T-helper 2 cell (primary cell): Measurements from ENCODE around the gene MUC20.

Experiments
- DNase-seq, 5 experiments: peaks; one replicate each; pipeline versions ENCODE4 v3.0.0 to v3.0.0-alpha.2; 2012 to 2022

Gene MUC20

DNA sequence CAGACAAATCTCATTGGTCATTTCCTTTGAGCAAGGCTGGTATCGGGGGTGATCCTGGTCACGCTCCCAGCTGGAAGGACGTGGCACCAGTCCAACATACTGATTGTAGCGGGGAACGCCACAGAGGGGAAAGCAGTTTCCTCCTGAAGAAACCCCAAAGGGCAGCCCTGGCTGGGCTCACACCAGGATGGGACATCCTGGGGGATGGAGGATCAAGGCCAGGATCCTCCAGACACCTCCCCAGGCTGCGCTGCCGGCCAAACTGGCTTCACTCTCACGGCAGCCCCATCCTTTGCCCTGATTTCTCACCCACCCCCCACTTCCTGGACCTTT is 36.6 kb downstream of the MUC20 start:
- DNase-seq: no peak

DNA sequence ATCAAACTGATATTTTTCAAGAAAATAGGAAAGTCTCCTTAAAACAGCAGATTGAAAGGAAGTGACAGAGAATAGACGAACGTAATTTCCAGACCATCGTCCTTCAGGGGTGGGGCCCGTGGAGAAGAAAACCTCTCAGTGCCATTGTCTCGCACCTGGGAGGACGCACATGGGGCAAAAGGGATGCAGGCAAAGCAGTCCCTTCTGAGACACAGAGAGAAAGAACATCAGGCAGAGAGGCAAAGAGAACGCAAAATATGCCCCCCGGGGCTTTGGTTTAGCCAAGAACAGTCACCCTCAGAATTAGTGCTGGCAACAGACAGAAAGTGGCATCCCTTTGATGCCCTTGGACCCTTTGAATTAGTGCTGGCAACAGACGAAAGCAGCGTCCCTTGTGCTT is 37.0 kb downstream of the MUC20 start:
- DNase-seq: no peak

DNA sequence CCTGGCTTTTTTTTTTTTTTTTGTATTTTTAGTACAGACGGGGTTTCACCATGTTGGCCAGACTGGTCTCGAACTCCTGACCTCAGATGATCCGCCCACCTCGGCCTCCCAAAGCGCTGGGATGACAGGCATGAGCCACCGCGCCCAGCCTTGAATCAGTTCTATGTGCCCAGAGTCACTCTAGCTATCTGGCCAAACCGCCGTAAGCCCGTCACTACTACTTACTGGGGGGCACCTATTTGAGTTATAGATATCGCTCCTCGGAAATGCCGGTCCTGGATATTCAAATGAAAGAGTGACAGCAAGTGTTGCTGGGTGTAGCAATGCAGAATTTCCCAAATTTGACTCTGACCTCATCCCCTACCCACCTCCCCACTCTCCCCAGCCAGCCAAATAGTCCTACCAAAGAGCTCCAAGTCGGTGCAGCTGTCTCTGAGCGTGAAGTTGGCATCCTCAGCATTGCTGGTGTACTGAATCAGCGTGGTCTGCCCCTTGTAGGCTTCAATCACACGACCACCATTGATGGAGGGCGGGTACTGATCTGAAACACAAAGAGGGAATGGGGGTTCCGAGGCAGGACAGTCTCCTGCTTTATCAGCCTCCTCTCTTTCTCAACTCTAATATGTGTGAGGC is 38.1 kb downstream of the MUC20 start:
- no peak for DNase-seq

DNA sequence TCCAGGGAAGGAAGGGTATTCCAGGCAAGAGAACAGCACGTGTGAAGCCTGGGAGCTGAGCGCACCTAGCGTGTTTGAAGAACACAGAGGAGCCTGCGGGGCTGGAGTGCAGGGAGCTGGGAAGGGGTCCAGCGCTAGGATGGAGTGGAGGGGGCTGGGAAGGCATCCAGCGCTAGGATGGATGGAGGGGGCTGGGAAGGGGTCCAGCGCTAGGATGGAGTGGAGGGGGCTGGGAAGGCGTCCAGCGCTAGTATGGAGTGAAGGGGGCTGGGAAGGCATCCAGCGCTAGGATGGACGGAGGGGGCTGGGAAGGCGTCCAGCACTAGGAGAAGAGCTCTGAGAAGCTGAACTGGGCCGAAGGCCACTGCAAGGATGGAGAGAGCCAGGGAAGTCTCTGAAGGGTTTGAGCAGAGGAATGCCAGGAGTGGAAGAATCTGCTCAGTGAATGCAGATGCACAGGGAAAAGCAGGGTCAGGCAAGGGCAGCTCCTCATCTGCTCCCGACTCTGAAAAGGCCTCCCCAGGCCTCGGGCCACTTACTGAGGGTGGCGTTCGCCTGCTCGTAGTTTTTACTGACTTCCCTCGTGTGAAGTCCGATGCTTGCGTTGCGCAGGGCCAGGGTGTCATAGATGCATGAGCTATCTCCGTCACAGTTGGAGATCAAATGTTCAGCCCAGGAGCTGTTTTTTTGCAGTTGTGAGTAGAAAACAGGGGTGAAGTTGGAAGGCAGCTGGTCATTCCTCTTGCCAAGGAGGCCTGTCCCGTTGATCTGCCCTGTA is 39.8 kb downstream of the MUC20 start:
- DNase-seq: no peak

DNA sequence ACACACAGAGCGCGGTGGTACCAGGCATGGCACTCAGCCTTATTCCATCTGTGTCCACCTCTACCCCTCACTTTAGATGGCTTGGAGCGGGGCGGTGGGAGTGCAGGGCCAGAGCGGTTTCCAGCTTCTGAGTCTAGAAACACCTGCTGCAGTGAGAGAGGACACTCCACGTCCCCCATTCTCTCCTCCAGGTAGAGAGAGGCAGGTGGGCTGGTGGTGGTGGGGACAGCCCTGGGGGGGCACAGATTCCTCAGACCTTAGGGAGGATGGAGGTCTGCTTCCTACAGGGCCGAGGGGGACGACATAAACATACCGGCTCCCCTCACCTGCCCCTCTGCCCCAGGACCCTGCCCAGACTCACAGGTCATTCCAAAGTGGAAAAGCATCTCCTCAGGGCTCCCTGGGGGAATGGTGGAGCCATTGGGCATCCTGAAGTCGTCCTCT is 40.4 kb downstream of the MUC20 start:
- no peak for DNase-seq

DNA sequence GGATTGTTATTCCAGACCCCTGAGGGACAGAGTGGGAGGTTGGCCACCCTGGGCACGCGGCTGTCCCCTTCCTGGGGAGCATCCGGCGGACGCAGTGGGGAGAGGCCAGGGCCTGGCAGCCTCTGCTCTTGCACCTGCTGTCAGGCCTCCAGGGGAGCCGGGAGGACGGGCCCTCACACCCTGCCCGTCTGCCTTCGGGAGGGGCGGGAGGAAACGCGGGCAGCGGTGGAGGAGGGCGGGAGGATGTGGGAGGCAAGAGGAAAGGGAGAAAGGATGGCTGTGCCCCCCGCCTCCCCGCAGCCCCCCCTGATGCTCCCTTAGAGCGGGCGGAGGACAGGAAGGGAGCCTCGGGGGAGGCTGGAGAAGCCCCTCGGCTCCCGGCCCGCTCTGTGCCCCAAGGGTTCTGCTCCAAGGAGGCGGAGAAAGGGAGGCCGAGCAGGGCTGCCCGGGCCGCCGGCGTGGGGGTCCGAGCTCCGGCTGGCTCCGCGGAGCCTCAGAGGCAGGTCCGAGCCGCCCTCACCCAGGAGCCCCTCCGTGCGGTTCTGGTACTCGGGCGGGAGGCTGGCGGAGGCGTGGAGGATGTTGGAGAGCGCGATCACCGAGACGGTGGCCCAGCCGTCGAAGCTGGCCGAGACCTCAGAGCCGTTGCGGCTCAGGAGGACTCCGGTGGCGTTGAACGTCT is 40.9 kb downstream of the MUC20 start:
- no peak for DNase-seq

DNA sequence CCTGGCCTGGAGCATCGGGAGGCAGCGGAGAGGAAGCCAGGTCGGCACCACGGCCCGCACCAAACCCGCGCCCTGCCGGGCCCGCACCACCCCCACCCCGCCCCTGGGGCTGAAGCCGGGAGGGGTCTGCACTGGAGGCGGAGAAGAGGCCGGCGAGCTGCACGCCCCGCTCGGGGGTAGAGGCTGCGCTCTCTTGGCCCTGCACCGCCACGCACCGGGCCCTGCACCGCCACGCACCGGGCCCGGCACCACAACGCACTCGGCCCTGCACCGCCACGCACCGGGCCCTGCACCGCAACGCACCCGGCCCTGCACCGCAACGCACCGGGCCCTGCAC is 41.4 kb downstream of the MUC20 start:
- DNase-seq: no peak

DNA sequence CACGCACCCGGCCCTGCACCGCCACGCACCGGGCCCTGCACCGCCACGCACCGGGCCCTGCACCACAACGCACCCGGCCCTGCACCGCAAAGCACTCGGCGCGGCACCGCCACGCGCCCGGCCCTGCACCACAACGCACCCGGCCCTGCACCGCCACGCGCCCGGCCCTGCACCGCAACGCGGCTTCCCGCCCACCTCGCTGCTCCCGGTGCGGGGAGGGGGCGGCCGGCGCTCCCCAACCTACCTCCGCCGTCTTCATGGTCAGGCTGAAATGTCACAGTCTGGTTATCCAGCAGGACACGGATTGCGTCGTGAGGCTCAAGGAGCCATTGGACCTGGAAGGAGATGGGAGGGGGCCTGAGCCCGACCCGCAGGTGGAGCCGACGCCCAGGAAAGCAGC is 41.8 kb downstream of the MUC20 start:
- no peak for DNase-seq

DNA sequence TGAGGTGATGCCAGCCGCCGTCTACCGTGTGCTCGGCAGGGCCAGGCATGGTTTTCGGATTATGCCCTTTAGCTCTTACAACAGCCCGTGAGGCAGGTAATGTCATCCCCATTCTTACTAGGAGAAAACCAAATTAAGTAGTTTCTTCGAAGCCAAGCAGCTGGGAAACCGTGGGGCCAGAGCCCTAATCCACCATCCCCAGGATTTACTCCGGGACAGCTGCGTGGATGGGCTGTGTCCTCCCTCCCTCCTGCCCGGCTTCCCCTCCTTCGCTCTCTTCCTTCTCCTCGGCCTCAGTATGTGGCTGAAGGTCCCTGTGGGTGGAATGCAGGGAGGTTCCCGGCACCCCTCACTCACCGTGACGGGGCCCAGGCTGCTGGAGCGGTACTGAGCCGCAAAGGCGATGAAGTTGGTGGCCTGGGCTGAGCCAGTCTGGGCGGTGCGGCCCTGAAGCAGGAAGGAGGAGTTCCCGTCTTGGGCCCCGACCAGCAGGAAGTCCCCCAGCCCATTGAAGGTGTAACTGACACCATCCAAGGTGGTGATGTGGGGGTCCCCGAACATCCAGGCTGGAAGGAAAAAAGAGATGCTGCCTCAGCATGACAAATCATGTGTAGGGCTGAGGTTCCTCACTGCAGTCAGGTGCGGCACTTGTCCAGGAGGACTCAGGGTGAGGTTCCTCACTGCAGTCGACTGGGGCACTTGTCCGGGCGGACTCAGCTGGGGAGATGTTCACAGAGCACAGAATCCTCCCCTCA is 42.5 kb downstream of the MUC20 start:
- DNase-seq: no peak

DNA sequence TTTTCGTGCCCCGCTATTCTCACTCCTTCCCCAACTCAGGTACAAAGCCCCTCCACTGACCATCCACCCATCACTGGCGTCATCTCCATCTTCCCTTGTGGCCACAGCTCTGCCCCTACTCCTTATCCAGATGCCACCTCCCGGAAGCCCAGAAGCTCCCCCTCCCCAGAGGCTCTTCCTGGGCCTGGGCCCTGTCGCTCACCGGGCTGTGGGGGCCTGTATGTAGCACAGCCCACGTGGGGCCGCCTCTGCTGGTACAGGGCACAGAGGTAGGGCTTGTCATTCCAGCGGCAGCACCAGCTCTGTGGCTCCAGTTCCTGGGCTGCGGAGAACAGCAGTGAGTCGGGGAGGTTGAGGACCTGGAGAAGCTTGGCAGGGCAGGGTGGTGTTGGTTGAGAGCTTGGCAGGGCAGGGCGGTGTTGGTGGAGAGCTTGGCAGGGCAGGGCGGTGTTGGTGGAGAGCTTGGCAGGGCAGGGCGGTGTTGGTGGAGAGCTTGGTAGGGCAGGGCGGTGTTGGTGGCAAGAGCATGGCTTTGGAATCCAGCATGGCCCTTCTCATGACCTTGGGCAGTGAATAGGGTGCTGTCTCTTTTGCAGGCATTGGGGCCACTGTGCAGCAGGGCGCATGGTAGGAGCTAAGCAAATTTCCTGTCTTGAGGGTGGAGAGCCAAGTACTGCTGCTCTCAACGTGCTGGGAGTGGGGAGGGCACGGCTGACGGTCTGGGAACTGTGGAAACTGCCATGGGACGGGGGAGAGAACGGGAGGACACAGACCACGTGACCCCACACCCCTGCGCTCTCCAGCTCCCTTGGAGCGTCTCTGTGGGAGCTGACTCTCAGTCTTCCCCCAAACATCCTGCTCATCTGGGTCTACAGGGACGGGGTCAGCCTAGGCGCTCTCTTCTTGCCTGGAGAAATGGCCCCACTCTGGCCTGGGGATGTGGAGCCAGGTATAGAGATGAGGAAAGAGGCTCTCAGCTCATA is 43.4 kb downstream of the MUC20 start:
- DNase-seq: no peak

DNA sequence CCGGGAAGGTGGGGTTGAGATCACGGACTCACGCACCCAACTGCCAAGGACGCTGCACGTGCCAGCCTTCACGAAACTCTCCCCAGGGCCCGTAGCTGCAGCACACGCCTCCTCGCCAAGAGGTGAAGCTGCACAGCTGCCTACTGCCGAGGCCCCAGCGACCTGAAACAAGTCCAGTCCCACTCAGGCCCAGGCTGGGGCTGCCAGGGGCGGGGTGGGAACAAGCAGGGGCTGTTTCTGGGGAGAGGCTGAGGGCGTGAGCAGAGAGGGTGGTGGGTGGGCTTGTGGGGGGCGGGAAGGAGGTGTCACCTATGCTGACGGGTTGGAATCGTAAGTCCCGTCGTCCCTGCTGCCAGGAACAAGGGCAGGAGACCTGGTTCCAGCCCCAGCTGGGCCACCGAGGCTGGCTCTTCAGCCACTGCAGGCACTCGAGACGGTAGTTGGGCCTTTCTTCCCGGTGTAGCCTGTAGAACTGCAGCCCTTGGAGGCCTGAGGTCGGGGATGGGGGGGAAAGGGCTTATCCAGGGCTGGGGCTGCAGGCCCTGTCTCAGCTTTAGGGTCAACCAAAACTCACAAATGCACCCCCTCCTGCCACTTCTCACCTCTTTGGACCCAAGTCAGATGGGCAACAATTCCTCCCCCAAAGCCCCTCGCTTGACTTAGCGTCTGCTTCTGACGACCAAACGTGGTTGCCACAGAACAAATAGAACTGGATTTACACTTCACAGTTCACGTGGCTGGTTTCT is 44.4 kb downstream of the MUC20 start:
- DNase-seq: no peak

DNA sequence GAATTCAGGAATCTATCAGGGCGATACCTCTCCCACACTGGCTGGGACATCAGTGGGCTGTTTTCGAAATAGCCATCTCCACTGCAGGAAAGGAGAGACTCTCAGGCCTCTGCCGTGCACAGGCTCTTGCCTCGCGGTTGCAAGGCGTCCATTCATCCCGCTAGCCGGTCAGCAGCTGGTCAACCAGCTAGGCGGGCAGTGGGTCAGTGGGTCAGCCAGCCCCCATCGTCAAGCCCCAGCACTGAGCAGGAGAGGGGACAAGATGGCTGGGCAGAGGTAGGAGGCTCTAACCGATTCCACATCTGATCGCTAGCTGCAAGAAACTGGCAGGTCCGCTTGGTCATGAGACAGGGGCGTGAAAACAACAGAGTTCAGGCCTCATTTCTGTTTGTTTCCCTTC is 45.9 kb downstream of the MUC20 start:
- DNase-seq: no peak

DNA sequence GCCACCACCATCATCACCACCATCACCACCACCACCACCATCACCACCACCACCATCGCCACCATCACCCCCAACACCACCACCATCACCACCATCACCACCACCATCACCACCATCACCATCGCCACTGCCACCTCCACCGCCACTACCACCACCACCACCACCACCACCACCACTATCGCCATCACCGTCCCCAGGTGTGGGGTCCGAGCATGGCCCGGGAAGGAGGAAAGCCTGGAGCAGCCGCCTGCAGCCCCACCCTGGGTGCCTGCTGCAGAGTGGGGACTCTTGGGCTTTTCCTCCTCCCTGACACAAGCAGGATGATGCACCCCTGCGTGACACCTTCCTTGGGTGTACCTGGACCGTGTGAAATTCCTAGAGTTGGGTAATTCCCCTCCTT is 47.0 kb downstream of the MUC20 start:
- DNase-seq: no peak

DNA sequence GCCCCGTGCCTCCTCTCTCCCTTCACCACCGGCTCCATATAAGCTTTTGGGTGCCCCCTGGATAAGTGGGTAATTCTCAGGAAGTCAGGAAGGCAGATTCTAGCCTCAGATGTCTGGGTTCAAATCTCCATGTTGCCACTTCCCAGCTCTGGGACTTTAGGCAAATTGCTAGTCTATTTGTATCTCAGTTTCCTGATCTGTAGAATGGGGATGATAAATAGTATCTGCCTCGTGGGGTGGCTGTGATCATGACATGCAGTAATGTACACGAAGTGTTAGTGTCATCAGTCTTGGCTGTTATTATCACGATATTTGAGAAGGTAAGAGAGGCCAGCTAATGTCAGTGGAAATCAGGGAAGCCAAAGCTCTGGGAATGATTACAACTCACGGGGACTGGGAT is 47.6 kb downstream of the MUC20 start:
- DNase-seq: no peak

DNA sequence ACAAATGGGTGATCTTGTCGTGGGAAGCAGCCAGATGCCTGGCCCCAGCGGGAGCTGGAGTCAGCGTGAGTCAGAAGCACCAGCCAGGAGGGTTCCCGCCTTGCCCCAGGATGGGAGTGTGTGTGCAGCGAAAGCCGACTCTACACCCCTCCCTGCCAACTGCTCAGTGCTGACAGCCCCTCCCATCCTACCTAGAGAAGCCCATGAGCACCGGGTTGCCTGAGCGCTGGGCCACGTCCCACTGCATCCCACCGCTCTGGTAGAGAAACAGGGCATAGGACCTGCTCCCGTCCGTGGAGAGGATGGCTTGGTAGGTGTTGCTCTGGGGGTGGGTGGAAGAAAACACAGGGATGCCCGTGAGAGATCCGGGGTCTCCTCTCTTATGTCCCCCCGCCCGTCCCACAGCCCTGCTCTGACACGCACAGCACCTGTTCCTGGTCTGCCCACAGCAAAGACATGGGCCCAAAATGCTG is 48.1 kb downstream of the MUC20 start:
- no peak for DNase-seq

DNA sequence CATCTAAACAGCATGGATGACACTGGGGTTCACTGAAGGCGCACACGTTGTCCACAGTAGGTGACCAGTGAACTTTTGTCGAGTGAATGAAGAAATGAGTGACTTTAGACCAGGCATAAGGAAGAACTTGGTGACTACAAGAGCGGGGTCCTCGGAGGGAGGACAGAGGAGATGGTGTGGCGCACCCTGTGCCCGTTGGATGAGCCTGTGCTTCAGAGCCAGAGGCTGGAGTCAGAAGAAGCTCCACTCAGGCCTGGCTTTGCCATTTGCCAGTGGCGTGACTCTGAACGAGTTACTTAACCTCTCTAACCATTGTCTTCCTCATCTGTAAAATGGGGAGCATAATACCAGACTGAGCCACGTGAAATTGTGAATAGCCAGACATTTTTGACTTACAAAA is 48.8 kb downstream of the MUC20 start:
- DNase-seq: no peak

DNA sequence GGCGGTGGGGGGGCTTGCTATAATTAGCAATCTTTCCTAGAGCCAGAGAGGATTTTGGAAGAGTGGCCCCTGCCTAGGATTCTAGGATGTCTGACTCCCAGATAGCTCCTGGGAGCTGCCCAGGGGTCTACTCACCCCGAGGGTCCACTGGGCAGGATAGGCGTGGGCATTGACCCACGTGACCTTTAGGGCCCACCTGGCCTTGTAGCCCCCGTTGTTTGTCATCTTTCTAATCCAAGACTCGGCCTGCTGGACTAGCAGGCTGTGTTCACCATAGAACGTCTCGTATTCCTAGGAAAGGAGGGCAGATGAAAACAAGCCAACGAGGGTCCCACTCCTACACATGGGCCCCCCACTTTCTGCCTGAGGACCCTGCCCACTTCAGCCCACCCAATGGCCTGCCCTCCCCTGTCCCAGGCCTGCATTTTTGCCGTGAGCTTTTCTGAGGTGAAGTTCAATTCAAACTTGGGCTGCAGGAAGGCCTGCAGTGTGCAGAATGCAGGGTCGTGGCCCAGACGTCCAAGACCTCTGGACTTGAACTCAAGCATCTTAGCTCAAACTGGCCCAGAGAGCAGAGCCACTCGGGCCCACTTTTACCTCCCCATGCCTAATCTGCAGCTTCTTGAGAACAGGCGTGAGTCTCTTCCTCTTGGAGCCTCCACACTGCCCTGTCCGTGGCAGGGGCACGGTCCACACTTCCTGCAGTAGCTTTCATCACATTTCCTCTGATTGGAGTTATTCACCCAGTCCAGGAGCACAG is 49.5 kb downstream of the MUC20 start:
- peak in 1 of 5 experiments; percentile 62 for DNase-seq

DNA sequence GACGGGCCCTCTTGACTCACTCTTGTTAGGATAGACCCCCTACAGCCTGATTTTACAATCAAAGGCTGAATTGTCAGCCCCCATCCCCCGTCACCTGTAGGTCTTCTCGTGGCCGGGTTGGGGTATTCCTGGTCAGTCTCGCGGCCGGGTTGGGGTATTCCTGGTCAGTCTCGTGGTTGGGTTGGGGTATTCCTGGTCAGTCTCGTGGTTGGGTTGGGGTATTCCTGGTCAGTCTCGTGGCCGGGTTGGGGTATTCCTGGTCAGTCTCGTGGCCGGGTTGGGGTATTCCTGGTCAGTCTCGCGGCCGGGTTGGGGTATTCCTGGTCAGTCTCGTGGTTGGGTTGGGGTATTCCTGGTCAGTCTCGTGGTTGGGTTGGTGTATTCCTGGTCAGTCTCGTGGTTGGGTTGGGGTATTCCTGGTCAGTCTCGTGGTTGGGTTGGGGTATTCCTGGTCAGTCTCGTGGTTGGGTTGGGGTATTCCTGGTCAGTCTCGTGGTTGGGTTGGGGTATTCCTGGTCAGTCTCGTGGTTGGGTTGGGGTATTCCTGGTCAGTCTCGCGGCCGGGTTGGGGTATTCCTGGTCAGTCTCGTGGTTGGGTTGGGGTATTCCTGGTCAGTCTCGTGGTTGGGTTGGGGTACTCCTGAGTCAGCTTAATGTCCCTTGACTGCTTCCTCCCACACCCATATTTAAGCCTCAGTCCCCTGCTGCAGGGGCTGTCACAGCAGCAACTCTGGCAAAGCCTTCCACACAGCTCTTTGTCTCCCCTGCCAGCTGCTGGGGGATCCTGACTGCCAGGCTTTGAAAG is 50.3 kb downstream of the MUC20 start:
- peak in 1 of 5 experiments; percentile 71 for DNase-seq

DNA sequence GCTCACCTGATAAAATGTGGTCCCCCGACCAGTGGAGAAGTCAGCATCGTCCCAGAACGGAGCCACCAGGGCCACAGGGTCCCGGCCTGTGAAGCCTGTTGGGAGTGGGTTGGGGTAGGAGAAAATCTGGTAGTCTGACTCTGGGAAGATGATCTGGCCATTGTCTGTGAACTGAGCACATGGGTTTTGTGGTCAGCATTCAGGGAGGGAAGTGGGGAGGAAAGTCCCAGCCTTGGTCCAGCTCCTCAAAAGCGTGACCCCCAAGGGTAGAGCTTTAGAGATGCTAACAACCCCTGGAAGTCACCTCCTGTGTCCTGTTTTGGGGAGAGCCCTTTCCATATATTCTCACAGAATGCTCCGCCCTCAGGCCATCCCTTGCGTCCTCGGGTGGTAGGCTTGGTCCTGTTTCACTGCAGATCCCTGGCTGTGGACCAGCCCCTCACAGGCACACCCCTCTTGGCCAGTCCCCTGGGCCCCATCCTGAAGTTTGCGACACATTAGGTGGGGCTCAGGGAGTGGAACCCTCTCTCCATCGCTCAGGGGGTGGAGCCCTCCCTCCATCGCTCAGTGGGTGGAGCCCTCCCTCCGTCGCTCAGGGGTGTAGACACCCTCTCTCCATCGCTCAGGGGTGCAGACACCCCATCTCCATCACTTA is 51.0 kb downstream of the MUC20 start:
- DNase-seq: no peak
